K562 (cell line): ENCODE results near the gene IL12RB2. TPM values are rescaled to one million over a fixed set of nuclear protein-coding genes. Genes with fewer than 3 reads are reported as not detected.
A peak's percentile ranks its signal among the peaks of the same experiment; 100 is the strongest.

ENCODE experiments used
- CREB1 ChIP-seq, 2 experiments: sonication (generic) in 1 of 2; formaldehyde crosslinking in 1 of 2; IDR thresholded peaks; 2 replicates each; pipeline versions ENCODE4 v1.6.1 to v1.8.0; 2012 to 2022; ENCODE audit warnings: inconsistent platforms in 1 of 2, mild to moderate bottlenecking in 1 of 2, missing genetic modification reagents in 1 of 2, moderate library complexity in 1 of 2
- FOXP1 ChIP-seq: sonication (generic); formaldehyde crosslinking; IDR thresholded peaks from 2 replicates; pipeline ENCODE4 v1.8.0; 2022; ENCODE audit warnings: mild to moderate bottlenecking, missing genetic modification reagents
- HMBOX1 ChIP-seq: sonication (generic); IDR thresholded peaks from 2 replicates; pipeline ENCODE4 v1.6.1; 2016
- MCM2 ChIP-seq: fragments of 450-650 bp; IDR thresholded peaks from 2 replicates; pipeline ENCODE4 v1.6.1; 2017; ENCODE audit warnings: low read depth, mild to moderate bottlenecking
- MECOM ChIP-seq: fragments of 250-450 bp; sonication (Bioruptor Pico); IDR thresholded peaks from 2 replicates; pipeline ENCODE4 v1.8.0; 2022; ENCODE audit warnings: inconsistent platforms
- RBM34 ChIP-seq: fragments of 200-400 bp; formaldehyde crosslinking; IDR thresholded peaks from 2 replicates; pipeline ENCODE4 v1.6.1; 2018; ENCODE audit warnings: low read length, borderline replicate concordance; ENCODE audit not compliant: insufficient read depth
- SAP30 ChIP-seq: fragments of 200-600 bp; sonication (generic); IDR thresholded peaks from 2 replicates; pipeline ENCODE4 v1.6.1; 2012; ENCODE audit warnings: borderline replicate concordance, low read depth, mild to moderate bottlenecking, moderate library complexity, low read length, control low read depth, inconsistent platforms; ENCODE audit not compliant: insufficient read depth, poor library complexity, severe bottlenecking
- ZNF232 ChIP-seq: sonication (generic); formaldehyde crosslinking; IDR thresholded peaks from 2 replicates; pipeline ENCODE4 v1.8.0; 2022; ENCODE audit warnings: mild to moderate bottlenecking, missing genetic modification reagents
- ZNF263 ChIP-seq: sonication (generic); formaldehyde crosslinking; IDR thresholded peaks from 2 replicates; pipeline ENCODE4 v1.8.0; 2022; ENCODE audit warnings: mild to moderate bottlenecking, missing genetic modification reagents, borderline replicate concordance
- ZNF316 ChIP-seq: fragments of 450-650 bp; IDR thresholded peaks from 2 replicates; pipeline ENCODE4 v1.6.1; 2016
- polyA plus RNA-seq, 8 experiments: library from polyadenylated mRNA; depleted of rRNA in 4 of 8; stranded (reverse) in 5 of 8; unstranded in 3 of 8; fragments of >200 nt; fragmentation: Nextera tagmentation in 2 of 8; fragmentation: Illumina TruSeq in 1 of 8; extraction: Ambion mirVana in 2 of 8; extraction: Trizol in 1 of 8; gene quantifications; 2 replicates each; pipeline versions ENCODE4 v1.2.1 to v1.2.3, GENCODE V29; 2011 to 2014; ENCODE audit warnings: inconsistent platforms in 1 of 8, missing spikeins in 1 of 8
- total RNA-seq, 7 experiments: library from RNA; depleted of rRNA in 6 of 7; stranded (reverse); fragments of >200 nt in 6 of 7; fragmentation: Illumina TruSeq in 2 of 7; extraction: Trizol in 2 of 7; gene quantifications; 2 replicates each; pipeline versions ENCODE4 v1.2.1 to v1.2.3, GENCODE V29; 2011 to 2021; ENCODE audit warnings: low replicate concordance in 1 of 7
- TF ChIP-seq, protein P1 (sequence below): fragments of 450-650 bp; IDR thresholded peaks from 2 replicates; pipeline ENCODE4 v1.6.1; 2017; ENCODE audit warnings: antibody characterized with exemption, mild to moderate bottlenecking

Gene IL12RB2
- total and polyA plus RNA-seq, 9 of the 15 experiments (the other 6 are each of a cell fraction or from before 2014, with no cell fraction given) = 0.39 to 3.3 (median 1.9) TPM

DNA sequence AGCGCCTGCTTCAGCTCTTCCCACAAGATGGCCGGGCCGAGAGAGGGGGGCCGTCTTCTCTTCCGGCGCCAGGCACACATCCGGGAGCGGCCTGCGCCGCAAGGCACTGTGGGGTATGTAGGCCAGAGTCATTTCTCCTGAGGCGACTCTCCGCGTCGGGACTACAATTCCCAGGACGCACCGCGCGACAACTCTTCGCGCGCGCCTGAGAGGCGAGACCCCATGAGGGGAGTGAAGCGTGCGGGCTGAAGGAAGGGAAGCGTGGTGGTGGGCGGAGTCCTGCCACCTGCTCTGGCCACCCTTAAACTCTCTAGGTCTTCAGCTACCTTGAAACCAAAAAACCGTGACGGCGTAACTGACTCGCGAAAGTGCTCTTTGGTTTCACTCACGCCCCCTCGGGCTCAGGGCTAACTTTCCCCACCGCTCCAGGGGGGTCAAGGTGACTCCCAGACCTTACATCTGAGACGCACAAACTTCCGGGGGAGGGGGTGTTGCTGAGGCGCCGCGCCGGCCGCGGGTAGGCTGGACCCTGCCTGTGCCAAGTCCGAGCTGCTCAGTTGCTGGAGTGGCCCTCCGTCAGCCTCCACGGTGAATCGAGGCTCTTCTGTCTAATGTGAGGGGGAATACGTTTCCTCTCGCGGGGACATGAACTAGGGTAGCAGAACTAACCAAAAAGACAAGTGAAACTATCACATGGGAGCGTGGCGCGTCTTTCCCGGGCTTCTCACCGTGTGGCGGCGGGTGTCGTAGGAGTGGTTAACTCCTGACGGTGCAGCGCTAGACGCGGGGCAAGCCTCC is 122.9 kb downstream of the IL12RB2 start, which contains the start of gene SERBP1 (continued):
- TF ChIP-seq FOXP1 (CRISPR knock-in tag) (peak; percentile 57), ZNF232 (CRISPR knock-in tag) (peak; percentile 62; the same call in 1 of the 2 replicates), SAP30 (peak; percentile 79), ZNF316 (peak; percentile 64), CREB1 (IDR thresholded peaks at IDR 0.05) (peak; percentile 86), CREB1 (CRISPR knock-in tag; IDR thresholded peaks at IDR 0.05) (peak; percentile 86), MECOM (CRISPR knock-in tag) (no peak), ZNF263 (peak; percentile 10; the same call in 1 of the 2 replicates), MCM2 (no peak), HMBOX1 (peak; percentile 44; the same call in 1 of the 2 replicates), RBM34 (no peak)
- TF ChIP-seq, protein P1, sequence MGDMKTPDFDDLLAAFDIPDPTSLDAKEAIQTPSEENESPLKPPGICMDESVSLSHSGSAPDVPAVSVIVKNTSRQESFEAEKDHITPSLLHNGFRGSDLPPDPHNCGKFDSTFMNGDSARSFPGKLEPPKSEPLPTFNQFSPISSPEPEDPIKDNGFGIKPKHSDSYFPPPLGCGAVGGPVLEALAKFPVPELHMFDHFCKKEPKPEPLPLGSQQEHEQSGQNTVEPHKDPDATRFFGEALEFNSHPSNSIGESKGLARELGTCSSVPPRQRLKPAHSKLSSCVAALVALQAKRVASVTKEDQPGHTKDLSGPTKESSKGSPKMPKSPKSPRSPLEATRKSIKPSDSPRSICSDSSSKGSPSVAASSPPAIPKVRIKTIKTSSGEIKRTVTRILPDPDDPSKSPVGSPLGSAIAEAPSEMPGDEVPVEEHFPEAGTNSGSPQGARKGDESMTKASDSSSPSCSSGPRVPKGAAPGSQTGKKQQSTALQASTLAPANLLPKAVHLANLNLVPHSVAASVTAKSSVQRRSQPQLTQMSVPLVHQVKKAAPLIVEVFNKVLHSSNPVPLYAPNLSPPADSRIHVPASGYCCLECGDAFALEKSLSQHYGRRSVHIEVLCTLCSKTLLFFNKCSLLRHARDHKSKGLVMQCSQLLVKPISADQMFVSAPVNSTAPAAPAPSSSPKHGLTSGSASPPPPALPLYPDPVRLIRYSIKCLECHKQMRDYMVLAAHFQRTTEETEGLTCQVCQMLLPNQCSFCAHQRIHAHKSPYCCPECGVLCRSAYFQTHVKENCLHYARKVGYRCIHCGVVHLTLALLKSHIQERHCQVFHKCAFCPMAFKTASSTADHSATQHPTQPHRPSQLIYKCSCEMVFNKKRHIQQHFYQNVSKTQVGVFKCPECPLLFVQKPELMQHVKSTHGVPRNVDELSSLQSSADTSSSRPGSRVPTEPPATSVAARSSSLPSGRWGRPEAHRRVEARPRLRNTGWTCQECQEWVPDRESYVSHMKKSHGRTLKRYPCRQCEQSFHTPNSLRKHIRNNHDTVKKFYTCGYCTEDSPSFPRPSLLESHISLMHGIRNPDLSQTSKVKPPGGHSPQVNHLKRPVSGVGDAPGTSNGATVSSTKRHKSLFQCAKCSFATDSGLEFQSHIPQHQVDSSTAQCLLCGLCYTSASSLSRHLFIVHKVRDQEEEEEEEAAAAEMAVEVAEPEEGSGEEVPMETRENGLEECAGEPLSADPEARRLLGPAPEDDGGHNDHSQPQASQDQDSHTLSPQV = peak; percentile 80
